Activated CD8-positive, alpha-beta memory T cell treated with anti-CD3 and anti-CD28 coated beads, Interleukin-2, amount 50 U/mL, for 24 hours (primary cell): ENCODE measurements around the gene SSH2.
"Not testable (repeated sequence)": the region's sequence is repeated elsewhere in the genome, so short reads cannot be mapped to it uniquely, and the experiment has no call there.

Experiments
- DNase-seq: peaks from one replicate; pipeline ENCODE4 v3.0.0-alpha.2; 2020; ENCODE audit errors: extremely low read depth

The SSH2 gene

DNA sequence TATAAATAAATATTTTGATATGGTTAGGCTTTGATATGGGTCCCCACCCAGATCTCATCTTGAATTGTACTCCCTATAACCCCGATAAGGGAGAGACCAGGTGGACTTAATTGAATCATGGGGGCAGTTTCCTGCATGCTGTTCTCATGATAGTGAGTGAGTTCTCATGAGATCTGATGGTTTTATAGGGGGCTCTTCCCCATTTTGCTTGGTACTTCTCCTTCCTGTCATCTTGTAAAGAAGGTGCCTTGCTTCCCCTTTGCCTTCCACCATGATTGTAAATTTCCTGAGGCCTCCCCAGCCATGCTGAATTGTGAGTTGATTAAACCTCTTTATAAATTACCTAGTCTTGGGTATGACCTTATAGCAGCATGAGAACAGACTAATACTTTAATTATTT is 55.7 kb downstream of the SSH2 start:
- not testable (repeated sequence) for DNase-seq

DNA sequence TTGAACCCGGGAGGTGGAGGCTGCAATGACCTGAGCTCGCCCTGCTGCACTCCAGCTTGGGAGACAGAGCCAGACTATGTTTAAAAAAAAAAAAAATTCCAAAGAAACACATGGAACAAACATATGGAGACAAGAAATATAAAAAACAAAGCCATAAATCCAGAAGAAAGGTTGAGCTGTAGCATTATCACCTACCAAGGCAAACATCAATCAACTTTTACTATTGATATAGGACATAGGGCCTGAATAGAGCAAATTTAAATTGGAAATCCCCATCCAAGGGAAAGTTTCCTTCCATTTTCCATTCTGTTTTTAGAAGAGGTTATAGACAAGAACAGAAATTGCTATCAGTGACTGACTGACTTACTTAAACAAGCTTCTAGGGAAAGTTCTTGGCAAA is 56.6 kb downstream of the SSH2 start:
- no peak for DNase-seq

- DNase-seq, result no peak
Observed at GRCh38 chr17:29870836-29871465, 59.1 kb downstream of the SSH2 start.

- DNase-seq, result no peak
Observed at GRCh38 chr17:29867643-29868181, 62.3 kb downstream of the SSH2 start.

DNA sequence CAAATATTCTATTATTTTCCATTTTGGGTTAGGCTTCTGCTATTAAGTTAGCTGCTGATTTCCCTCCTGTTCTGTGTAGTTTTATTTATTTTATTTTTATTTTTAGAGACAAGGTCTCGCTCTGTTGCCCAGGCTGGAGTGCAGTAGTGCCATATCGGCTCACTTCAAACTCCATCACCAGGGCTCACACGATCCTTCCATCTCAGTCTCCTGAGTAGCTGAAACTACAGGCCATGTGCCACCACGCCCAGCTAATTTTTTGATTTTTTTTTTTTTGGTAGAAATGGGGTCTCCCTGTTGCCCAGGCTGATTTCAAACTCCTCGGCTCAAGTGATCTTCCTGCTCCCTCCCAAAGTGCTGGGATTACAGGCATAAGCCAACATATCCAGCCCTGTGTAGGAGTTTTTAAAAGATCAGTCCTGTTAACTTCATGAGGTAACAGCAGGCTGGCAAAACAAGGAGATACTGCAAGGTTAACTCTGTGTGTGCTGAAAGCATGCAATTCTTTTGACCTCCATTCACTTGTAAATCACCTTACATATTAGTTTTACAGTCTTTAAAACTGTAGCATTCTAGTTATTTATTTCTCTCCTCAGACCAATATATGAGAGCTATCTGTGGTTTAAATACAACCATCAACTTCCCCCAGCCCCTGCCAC is 63.2 kb downstream of the SSH2 start:
- DNase-seq, result no peak

DNA sequence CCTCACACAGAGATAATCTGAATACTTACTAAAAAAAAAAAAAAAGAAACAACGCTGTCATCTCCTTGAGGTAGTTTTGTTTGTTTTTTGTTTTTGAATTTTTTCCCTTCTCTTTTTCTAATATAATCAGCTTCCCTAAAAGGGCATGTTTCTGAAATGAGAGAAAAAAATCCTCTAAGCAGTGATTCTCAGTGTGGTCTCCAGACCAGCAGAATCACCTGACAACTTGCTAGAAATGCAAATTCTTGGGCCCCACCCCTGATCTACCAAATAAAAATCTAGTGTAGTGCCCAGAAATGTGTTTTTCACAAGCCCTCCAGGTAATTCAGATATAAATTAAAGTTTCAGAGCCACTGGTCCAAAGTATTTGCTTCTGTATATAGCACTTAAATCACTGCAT is 65.4 kb downstream of the SSH2 start:
- DNase-seq, result no peak

DNA sequence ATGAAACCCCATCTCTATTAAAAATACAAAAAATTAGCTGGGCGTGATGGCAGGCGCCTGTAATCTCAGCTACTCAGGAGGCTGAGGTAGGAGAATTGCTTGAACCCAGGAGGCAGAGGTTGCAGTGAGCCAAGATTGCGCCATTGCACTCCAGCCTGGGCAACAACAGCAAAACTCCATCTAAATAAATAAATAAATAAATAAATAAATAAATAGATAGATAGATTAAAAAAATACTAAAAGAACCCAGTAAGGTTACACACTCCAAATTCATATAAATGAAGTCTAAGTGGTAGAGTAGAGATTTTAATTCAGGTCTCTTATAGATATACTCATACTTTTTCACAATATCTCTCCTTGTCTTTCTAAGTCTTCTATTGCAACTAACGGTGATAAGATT is 65.9 kb downstream of the SSH2 start:
- DNase-seq, result not testable (repeated sequence)

DNA sequence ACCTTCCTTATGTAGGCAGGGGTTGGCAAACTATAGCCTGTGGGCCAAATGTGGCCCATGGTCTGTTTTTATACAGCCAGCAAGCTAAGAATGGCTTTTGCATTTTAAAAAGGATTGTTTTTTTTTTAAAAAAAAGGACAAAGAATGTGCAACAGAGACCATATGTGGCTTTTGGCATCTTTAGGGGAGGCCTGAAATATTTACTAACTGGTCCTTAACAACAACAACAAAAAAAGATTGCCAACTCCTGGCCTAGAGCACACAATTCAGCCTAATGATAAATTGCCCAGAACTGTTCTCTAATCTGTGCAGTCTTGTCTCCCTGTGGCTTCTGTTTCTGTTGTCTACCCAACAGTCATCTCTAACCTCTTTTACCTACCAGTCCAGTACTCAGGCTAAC is 67.1 kb downstream of the SSH2 start:
- no peak for DNase-seq

GRCh38 chr17:29862127-29862526 is 67.9 kb downstream of the SSH2 start:
- DNase-seq, result no peak

- not testable (repeated sequence) for DNase-seq
Observed at GRCh38 chr17:29859445-29859844, 70.6 kb downstream of the SSH2 start.

GRCh38 chr17:29857823-29858222 is 72.2 kb downstream of the SSH2 start:
- DNase-seq, result no peak

- not testable (repeated sequence) for DNase-seq
Observed at GRCh38 chr17:29857105-29857504, 72.9 kb downstream of the SSH2 start.

DNA sequence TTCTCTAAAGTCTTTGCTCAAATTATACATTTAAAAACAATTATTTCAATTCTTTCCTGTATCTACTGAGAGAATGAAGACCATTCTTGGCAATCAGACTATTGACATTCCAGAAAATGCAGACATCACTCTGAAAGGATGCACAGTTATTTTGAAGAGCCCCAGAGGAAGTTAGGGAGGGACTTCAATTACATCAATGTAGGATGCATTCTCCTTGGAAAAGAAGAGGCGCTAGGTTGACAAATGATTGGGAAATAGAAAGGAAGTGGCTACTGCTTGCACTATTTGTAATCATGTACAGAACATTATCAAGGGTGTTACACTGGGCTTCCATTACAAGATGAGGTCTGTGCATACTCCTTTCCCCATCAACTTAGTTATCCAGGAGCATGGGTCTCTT is 74.3 kb downstream of the SSH2 start:
- DNase-seq, result no peak

GRCh38 chr17:29848737-29849136 is 81.3 kb downstream of the SSH2 start:
- DNase-seq, result no peak

- DNase-seq, result no peak
Observed at GRCh38 chr17:29847527-29848400, 82.3 kb downstream of the SSH2 start.

- no peak for DNase-seq
Observed at GRCh38 chr17:29847118-29847517, 82.9 kb downstream of the SSH2 start.

- no peak for DNase-seq
Observed at GRCh38 chr17:29846298-29846697, 83.7 kb downstream of the SSH2 start.

- no peak for DNase-seq
Observed at GRCh38 chr17:29844339-29845048, 85.5 kb downstream of the SSH2 start.

DNA sequence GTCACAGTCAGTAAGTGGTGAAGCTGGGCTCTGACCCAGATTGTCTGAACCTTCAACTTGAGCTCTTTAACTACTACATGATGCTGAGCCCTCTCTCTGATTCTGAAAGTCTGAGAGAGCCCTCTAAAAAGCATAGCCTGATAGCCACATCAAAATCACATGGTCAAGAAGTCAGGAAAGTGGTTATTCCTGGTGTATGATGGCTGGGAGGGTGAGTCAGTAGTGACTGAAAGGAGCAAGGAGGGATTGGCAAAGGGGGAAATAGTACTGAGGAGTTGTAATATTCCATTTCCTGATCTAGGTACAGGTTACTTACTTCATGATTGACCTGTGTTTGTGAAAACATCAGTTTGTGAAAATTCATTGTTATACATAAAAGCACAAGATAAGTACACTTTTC is 89.1 kb downstream of the SSH2 start:
- no peak for DNase-seq

DNA sequence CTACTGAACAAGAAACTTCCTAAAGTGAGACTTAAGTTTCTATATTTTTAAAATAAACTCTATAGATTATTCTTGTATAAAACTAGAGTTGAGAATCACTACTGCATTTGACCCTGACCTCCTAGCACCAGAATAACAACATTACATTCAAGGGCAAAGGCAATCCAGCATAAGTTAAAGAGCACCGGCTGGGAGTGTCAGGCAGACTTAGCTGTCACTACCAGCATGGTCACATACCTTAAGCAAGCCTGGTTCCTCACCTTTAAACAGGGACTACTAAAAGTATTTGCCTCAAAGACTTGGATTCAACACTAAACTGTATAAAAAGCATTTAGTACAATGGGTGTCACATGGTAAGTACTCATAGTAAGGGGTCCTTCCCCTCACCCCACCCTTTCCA is 90.4 kb downstream of the SSH2 start:
- DNase-seq, result no peak

- DNase-seq, result no peak
Observed at GRCh38 chr17:29838961-29839360, 91.1 kb downstream of the SSH2 start.

- DNase-seq, result no peak
Observed at GRCh38 chr17:29837531-29837930, 92.5 kb downstream of the SSH2 start.
